ENCODE data around the gene SLCO4A1. TPM values are rescaled to one million over a fixed set of nuclear protein-coding genes. Genes with fewer than 3 reads are reported as not detected.

SLCO4A1 gene
- total and polyA plus RNA-seq, 2 of the 4 experiments (the other 2 are of a cell fraction) = 0.72 to 1.1 TPM

GRCh38 chr20:62639765-62640164 lies 2.5 kb upstream of the SLCO4A1 start:
- no TSS peak for BruUV-seq (replicated peaks)
- no peak overlapping the region for H3K23ac ChIP-seq (ENCODE audit: low read depth, low read length)
- H3K14ac ChIP-seq (replicated peaks; ENCODE audit: low read depth, low read length) = no peak overlapping the region
- no peak for DNase-seq
- peaks cover 1% of the 10 kb centered on the region; the same call in 1 of the 2 replicates for H3K4me1 ChIP-seq (ENCODE audit: control insufficient read depth, insufficient read depth, low read length)
- no peak overlapping the region for H3K56ac ChIP-seq (ENCODE audit: extremely low read depth, insufficient read depth, low read length)
- ATAC-seq (ENCODE audit: low read depth) = no peak
- no peak overlapping the region for H4K91ac ChIP-seq (ENCODE audit: insufficient read depth, low read depth, low read length)
- no peaks in the 10 kb centered on the region for H3K79me1 ChIP-seq (ENCODE audit: low read depth in 1 of 2, low read length in 2 of 2)
- H3K9me3 ChIP-seq (ENCODE audit: control insufficient read depth, insufficient read depth, low read length) = no peaks in the 10 kb centered on the region
- no peak overlapping the region for H3K27ac ChIP-seq (ENCODE audit: insufficient read depth, low read length)
- no peak overlapping the region for H2BK15ac ChIP-seq (ENCODE audit: low read depth, low read length)
- CTCF ChIA-PET = no interaction called here
- intact Hi-C loops (cut with micrococcal nuclease) (no loop called here), in situ Hi-C loops (cut with MboI; ENCODE audit: low sequenced_read_pairs) (no loop called here), dilution Hi-C loops (cut with HindIII; ENCODE audit: low sequenced_read_pairs, unreplicated experiment) (no loop called here)
- no peak overlapping the region for H3K18ac ChIP-seq (ENCODE audit: low read depth, low read length)
- no peak overlapping the region for H3K9ac ChIP-seq (ENCODE audit: low read depth, low read length)
- H2BK20ac ChIP-seq (ENCODE audit: low read depth, low read length) = no peak overlapping the region
- no peaks in the 10 kb centered on the region for H3K36me3 ChIP-seq (ENCODE audit: control insufficient read depth, insufficient read depth, low read length)
- no peak overlapping the region for H3K4ac ChIP-seq (ENCODE audit: low read depth, low read length)
- H2BK120ac ChIP-seq (ENCODE audit: low read depth, low read length) = no peak overlapping the region
- no peaks in the 10 kb centered on the region for H3K9me1 ChIP-seq (ENCODE audit: insufficient read depth, low read length)
- no peak overlapping the region for H2AK5ac ChIP-seq (ENCODE audit: low read depth, low read length)
- H3K27me3 ChIP-seq (ENCODE audit: control insufficient read depth, insufficient read depth, low read length) = peaks cover 77% of the 10 kb centered on the region
- no peaks in the 10 kb centered on the region for H4K20me1 ChIP-seq (ENCODE audit: insufficient read depth, low read length)
- H4K5ac ChIP-seq (ENCODE audit: low read depth, low read length) = no peak overlapping the region
- H3K4me3 ChIP-seq (ENCODE audit: insufficient read depth, low read depth, low read length) = no peak overlapping the region
- H2AFZ ChIP-seq (replicated peaks; ENCODE audit: low read length, poor library complexity) = no peak overlapping the region
- no peak overlapping the region for H3K4me2 ChIP-seq (ENCODE audit: low read depth, low read length)
- TF ChIP-seq RFX5 (IDR thresholded peaks at IDR 0.05; ENCODE audit: low read depth, low read length) (no peak), USF2 (IDR thresholded peaks at IDR 0.05; ENCODE audit: low read depth, low read length) (no peak), MXI1 (IDR thresholded peaks at IDR 0.05; ENCODE audit: borderline replicate concordance, low read depth, low read length) (no peak), CTCF (conservative IDR thresholded peaks at IDR 0.05; ENCODE audit: low read depth, low read length) (no peak), POLR2A (IDR thresholded peaks at IDR 0.05; ENCODE audit: low read depth, low read length) (no peak), MAFK (IDR thresholded peaks at IDR 0.05; ENCODE audit: low read depth, low read length) (no peak), CEBPB (IDR thresholded peaks at IDR 0.05; ENCODE audit: low read depth, low read length) (no peak), FOS (IDR thresholded peaks at IDR 0.05; ENCODE audit: low read depth, low read length) (no peak), RCOR1 (IDR thresholded peaks at IDR 0.05; ENCODE audit: insufficient replicate concordance, low read length) (no peak), SMC3 (IDR thresholded peaks at IDR 0.05; ENCODE audit: low read depth, low read length) (no peak)
- no peak overlapping the region for H2AK9ac ChIP-seq (replicated peaks; ENCODE audit: low read depth, low read length, poor library complexity)
- H4K8ac ChIP-seq (ENCODE audit: low read depth in 2 of 2, low read length in 2 of 2) = no peak overlapping the region
- POLR2A ChIA-PET (ENCODE audit: unreplicated experiment) = no interaction called here
- WGBS, 2 experiments (ENCODE audit: extremely low coverage in 2 of 2, insufficient read length in 1 of 2) = 60% methylated on average over 1 of the region's 9 CpGs; no CpG with 5 or more reads in 1 of the 2 experiments
- H2BK5ac ChIP-seq (ENCODE audit: low read depth, low read length, poor library complexity, severe bottlenecking) = no peak overlapping the region

All from IMR-90 (cell line).